NOMO-1 treated with dmso at 0.1 percent for 144 hours (cell line): ENCODE measurements around the gene FBXO42.
A peak's percentile ranks its signal among the peaks of the same experiment; 100 is the strongest.

Source experiments
- DNase-seq: peaks from one replicate; lab custom pipeline; 2025; ENCODE audit not compliant: unreplicated experiment; lab: John Stamatoyannopoulos, UW

FBXO42 gene

DNA sequence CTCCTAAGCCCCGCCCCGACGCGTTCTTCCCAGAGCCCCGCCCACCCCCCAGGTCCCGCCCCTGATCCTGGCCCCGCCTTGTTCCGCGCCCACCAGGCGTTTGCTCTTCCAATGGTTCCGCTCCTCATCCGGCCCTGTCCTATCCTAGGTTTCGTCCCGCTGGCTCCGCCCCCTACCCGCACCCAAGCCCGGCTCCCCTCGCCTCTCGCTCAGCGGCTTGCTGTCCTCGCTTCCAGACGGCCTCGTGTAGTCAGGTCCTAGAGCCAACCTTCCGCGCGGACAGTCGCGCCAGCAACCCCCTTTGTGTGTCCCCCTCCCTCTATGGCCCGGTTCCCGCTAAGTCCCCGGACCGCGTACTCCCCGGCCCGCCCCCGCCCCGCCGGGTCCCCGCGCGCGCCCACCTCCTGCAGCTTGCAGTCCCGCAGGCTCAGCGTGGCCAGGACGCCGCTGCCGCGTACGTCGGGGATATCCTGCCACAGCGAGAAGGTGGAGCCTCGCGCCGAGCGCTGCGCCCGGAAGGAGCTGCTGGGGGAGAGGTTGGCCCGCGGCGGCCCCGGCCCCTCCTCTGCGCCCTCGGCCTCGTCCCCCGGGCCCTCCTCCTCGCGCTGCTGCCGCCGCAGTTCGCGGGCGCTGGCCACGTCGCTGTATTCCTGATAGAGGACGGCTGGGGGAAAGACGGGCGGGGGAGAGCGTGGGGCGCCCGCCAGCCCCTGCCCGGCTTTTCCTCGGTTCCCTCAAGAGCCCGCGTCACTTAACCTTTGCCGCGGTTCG, 145.5 kb downstream of the FBXO42 start:
- peak; percentile 96 for DNase-seq

DNA sequence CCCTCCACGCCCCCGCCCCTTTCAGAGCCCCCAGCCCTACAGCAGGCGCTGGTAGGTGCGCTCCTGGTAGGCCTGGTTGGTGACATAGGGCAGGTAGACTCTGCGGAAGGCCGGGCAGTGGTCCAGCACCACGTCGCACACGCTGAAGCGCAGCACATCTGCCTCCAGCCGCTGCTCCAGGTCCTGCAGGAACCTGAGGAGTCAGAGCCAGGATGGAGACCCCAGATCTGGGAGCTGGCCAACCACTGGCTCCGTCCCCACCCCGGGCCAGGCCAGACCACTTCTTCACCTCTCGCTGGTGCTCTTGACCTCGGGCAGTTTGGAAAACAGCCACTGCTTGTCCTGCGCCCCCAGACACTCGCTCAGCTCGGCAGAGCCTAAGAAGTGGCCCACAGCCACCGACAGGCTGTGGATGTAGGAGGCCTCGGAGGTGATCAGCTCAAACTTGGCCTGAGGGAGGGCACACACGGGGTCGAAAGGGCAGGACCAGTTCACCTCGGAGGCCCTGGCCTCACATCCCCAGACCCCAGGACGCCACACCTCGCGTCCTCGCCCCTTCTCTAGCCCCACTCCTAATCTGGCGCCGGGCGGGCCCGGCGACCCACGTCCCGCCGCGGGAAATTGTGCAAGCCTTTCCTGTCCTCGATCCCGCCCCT, 146.3 kb downstream of the FBXO42 start:
- DNase-seq: no peak

DNA sequence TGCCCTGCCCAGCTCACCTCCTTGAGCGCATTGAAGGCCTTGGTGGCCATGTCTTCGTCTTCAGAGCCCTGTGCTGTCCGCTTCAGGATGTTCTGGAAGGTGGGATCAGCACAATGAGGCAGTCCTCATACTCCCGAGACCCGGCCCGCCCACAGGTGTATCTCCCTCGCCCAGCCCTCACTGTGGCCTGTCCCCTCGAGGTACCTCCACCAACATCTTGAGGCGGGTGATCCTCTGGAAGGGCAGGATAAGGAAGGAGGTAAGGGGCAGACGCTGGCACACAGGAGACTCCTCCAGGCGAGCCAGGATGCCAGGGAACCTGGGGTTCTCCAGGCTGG, 147.0 kb downstream of the FBXO42 start:
- DNase-seq: no peak

DNA sequence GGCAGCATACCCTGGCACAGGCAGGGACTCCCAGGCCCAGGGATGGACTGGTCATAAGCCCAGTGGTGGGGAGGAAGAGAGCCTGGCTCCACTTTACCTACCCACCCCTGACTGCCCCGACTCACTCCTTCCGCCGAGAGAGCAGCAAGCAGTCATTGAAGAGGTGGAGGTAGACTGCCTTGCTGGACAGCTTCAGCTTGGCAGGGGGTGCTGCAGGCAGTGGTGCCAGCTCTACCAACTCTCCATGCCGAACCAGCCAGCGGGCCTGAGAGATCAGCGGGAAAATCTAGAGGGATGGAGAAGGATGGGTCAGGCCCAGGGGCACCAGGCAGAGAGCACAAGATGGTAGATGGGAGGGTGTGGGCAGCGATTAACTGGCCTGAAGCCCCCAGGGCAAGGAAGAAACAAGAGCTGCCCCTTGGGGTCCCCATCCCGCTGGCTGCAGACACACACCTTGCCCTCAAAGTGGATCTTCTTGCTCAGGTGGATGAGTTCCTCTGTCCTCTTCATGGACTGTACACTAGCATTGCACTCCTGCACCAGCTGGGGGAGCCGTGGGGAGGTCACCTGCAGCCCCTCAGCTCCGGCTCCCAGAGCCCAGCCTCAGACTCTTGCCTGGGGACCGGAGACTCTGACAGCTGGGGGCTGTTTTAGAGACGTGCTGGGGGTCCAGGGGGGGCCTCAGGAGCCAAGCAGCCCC, 147.5 kb downstream of the FBXO42 start:
- no peak for DNase-seq

DNA sequence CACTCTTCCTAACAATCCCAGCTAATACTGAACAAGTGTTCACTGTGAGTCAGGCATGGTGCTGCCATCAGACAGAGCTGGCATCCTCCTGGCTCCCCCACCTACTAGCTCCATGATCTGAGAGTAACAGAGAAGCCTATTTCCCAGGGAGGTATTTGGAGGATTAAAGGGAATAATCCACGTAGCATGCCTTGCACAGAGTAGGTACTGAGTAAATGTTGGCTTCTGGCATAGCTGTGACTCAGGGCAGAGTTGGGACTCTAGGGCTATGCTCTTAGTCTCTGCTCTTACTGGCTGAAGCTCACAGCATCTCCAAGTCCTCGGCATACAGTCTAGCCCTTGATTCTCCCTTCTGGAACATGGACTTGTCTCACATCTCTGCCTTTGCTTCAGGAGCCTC, 148.1 kb downstream of the FBXO42 start:
- DNase-seq: no peak

DNA sequence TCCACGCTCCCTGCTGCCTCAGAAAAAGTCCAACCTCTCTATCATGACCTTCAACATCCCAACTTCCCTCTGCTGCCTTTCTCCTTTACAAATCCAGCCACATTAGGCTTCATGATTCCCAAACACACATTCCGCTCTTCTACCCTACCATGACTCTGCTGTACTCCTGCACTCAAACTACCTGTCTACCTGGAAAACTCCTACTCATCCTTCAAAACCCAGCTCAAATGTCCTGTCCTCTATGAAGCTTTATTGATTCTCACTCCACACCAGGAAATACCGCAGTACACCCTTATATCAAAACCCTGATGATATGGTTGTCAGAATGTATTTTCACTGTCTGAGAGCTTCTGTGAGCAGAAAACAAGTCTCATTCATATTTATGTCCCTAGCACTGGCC, 148.7 kb downstream of the FBXO42 start:
- DNase-seq: no peak

DNA sequence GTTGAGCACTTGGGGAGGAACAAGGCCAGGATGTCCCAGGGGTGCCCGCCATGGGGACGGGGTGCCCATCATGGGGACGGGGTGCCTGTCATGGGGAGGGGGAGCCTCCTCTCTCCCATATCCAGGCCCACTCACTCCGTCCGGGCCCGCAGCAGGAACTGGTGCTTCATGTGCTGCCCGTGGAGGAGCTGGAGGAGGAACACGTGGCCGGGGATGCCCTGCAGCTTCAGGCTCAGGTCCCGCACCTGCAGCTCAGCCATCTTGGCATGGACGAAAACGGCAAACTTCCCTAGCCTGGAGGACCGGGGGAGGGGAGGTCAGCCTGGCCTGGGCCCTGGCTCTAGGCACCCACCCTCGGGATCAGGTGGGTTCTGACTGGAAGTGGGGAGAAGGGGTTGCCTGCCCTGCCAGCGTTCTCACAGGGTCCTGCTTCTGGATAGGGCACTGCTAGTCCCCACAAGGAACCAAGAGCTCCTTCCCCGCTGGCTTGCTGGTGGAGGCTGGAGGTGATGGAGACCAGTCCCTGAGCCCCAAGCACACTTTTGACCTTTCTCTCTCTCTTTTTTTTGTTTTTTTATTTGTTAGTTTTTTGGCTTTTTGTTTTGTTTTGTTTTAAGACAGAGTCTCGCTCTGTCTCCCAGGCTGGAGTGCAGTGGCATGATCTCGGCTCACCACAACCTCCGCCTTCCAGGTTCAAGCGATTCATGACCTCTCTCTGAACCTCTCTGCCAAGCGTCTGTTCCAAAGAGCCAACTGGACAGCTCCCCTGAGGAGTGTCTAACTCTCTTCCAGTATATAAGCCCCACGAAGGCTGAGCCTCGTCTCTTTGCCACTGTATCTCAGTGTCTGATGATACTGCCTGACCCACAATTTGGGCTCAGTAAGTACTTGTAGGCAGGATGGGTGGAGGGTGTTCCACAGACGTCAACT, 149.7 kb downstream of the FBXO42 start:
- DNase-seq: no peak

DNA sequence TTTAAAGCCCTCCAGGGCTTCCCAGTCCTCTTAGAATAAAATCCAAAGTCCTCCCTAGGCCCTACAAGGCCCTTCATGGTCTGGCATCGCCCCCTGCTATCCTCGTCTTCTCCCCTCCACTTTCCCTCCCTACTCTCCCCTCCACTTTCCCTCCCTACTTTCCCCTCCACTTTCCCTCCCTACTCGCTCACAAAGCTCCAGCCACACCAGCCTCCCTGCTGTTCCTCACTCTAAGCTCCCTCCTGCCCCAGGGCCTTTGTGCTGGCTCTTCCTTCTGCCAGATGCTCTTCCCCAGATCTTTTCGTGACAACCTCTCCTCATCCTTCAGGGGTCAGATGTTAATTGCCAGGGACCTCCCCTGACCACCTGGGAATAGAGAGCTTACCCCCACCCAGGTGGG, 152.6 kb downstream of the FBXO42 start:
- DNase-seq: no peak

DNA sequence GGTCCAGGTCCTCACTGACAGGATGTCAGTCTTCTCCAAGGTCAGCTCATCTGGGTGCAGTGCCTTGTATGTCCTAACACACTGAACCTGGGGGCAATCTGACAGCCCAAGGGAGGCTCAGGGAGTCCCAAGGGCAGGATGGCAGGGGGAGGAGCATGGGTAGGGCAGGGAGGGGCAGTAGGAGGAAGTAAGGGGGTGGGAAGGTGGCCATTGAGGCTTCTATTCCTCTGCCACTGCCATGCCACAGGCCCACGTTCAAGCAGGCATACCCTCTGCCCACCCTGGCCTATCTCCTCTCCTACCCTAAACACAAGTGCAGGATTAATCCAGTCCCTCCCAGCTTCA, 153.2 kb downstream of the FBXO42 start:
- DNase-seq: no peak

DNA sequence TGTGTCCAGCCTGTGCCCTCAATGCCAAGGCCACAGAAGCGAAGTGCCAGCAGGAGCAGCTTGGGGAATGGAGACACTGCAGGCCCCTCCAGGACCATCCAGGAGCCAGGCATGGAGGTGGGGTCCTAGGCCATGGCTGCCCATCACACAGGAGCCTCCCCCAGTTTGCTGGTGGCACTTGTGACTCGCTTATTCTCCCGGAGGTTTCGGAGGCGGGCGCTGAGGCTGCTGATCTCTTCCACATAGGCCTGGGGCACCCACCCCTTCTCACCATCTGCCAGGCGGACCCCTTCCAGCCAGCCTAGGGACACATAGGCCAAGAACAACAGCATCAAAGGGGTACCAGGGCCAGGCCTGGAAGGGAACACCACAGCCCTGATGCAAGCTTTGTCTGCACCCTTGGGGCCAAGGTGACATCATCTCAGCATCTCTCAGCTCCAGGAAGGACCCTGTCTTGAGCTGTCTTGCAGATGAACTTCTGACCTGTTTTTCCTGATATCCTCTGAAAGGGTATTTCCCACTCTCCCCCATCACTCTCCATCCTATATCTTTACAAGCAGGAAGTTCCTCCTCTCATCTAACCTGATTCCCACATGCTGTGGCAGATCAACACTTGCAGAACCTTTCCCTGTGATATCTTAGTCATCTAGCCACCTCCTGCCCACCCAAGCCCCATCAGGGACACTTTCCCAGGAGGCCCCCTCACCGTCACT, 153.7 kb downstream of the FBXO42 start:
- DNase-seq: no peak

DNA sequence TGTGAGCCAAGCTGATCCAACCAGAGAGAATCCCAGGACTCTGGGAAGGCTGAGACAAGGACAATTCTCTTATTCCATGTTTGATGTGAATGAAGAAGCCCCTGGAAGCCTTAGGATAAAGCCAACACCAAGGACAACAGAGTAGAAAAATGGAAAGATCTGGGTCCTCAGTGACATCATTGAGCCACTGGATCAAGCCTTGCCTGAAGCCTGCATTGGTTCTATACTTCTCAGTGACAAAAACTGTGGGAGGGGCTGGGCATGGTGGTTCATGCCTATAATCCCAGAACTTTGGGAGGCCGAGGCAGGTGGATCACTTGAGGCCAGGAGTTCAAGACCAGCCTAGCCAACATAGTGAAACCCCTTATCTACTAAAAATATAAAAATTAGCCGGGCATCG, 155.4 kb downstream of the FBXO42 start:
- no peak for DNase-seq
